Astrocyte of the cerebellum (primary cell): ENCODE results near the gene SPDEF.

Source experiments
- DNase-seq: peaks from one replicate; pipeline ENCODE4 v3.0.0-alpha.2; 2011; ENCODE audit warnings: low read depth
- H3K4me3 ChIP-seq: 2 replicates; pipeline ENCODE4 v1.5.1; 2011; ENCODE audit warnings: mild to moderate bottlenecking, low read depth, low read length, moderate library complexity
- in situ Hi-C: cut with HindIII; loops from 2 replicates; pipeline ENCODE4 v1.10.0; 2017; ENCODE audit warnings: low sequenced_read_pairs
- TF ChIP-seq, protein P1 (sequence below): IDR thresholded peaks from 2 replicates; pipeline ENCODE4 v1.5.1; 2012; ENCODE audit warnings: low read length, low read depth, moderate library complexity, mild to moderate bottlenecking; ENCODE audit errors: missing control alignments

SPDEF gene

GRCh38 chr6:34598712-34599111, 42.6 kb upstream of the SPDEF start:
- no peak for DNase-seq
- H3K4me3 ChIP-seq, result no peak overlapping the region
- TF ChIP-seq, protein P1, sequence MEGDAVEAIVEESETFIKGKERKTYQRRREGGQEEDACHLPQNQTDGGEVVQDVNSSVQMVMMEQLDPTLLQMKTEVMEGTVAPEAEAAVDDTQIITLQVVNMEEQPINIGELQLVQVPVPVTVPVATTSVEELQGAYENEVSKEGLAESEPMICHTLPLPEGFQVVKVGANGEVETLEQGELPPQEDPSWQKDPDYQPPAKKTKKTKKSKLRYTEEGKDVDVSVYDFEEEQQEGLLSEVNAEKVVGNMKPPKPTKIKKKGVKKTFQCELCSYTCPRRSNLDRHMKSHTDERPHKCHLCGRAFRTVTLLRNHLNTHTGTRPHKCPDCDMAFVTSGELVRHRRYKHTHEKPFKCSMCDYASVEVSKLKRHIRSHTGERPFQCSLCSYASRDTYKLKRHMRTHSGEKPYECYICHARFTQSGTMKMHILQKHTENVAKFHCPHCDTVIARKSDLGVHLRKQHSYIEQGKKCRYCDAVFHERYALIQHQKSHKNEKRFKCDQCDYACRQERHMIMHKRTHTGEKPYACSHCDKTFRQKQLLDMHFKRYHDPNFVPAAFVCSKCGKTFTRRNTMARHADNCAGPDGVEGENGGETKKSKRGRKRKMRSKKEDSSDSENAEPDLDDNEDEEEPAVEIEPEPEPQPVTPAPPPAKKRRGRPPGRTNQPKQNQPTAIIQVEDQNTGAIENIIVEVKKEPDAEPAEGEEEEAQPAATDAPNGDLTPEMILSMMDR, result no peak
- in situ Hi-C loops, result loop anchor here (5.0 kb wide), 1 partner anchor 151 kb away; no protein-coding TSS in a partner anchor

- in situ Hi-C loops, result loop anchor here (5.0 kb wide), 1 partner anchor 150 kb away; no protein-coding TSS in a partner anchor
Observed at GRCh38 chr6:34597605-34598353, 41.6 kb upstream of the SPDEF start.

GRCh38 chr6:34596798-34597197, 40.7 kb upstream of the SPDEF start:
- no peak for DNase-seq
- in situ Hi-C loops, result loop anchor here (5.0 kb wide), 1 partner anchor 149 kb away; no protein-coding TSS in a partner anchor
- H3K4me3 ChIP-seq, result no peak overlapping the region
- TF ChIP-seq, protein P1, result no peak

More at GRCh38 chr6:34597605-34598353, 41.6 kb upstream of the SPDEF start:
- H3K4me3 ChIP-seq, result no peak overlapping the region
- no peak for DNase-seq
- TF ChIP-seq, protein P1, result no peak

- DNase-seq, result no peak
- in situ Hi-C loops, result loop anchor here (5.0 kb wide), 1 partner anchor 148 kb away; no protein-coding TSS in a partner anchor
- TF ChIP-seq, protein P1, result no peak
- H3K4me3 ChIP-seq, result no peak overlapping the region
Observed at GRCh38 chr6:34595332-34596184, 39.4 kb upstream of the SPDEF start.

DNA sequence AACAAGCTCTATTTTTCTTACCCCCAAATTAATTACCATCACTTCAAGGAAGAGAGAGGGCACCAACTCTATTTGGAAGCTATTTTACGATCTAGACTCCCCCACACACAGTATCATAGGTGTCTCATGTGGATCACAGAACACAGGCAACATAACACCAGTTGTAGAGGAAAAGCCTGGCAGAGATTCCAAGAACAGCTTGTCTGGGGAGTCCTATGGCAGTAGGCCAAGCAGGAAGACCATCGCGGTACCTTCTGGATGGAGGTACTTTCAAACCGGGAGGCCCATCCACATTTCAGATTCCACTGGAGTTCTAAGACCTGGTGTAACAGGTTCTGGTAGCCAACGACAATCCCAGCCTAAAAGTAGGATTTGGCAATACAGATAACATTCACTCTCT, 37.6 kb upstream of the SPDEF start:
- no peak for DNase-seq
- no peak overlapping the region for H3K4me3 ChIP-seq
- in situ Hi-C loops, result no loop called here
- TF ChIP-seq, protein P1, result no peak

GRCh38 chr6:34592208-34592952, 36.3 kb upstream of the SPDEF start:
- in situ Hi-C loops, result no loop called here
- TF ChIP-seq, protein P1, result no peak
- H3K4me3 ChIP-seq, result no peak overlapping the region
- no peak for DNase-seq
